DND-41 (cell line): ENCODE measurements around the gene EP400.

Source experiments
- CTCF ChIP-seq: IDR thresholded peaks from 2 replicates; pipeline ENCODE4 v1.5.1; 2012; ENCODE audit warnings: borderline replicate concordance, low read length, moderate library complexity, mild to moderate bottlenecking; ENCODE audit not compliant: poor library complexity, severe bottlenecking; ENCODE audit errors: extremely low read depth
- EZH2 ChIP-seq: IDR thresholded peaks from 3 replicates; pipeline ENCODE4 v1.6.1; 2012; ENCODE audit warnings: borderline replicate concordance, low read depth, mild to moderate bottlenecking, moderate library complexity, low read length, inconsistent platforms; ENCODE audit not compliant: severe bottlenecking

GRCh38 chr12:132103542-132104308, 154.0 kb downstream of the EP400 start:
- no peak for TF ChIP-seq EZH2
- TF ChIP-seq CTCF, result no peak
